Neural cell (in vitro differentiated cells): ENCODE results near the gene LARP1. TPM values are rescaled to one million over a fixed set of nuclear protein-coding genes. Genes with fewer than 3 reads are reported as not detected.

Experiments used
- H2AFZ ChIP-seq: fragments of 200-600, 300-800 bp; sonication (generic), shearing (Covaris generic); 2 replicates; pipeline ENCODE4 v1.6.0; 2014; ENCODE audit warnings: low read depth, mild to moderate bottlenecking, antibody characterized with exemption, low read length, moderate library complexity
- H3F3A ChIP-seq: fragments of 200-600 bp; shearing (Covaris generic); 2 replicates; pipeline ENCODE4 v1.6.1; 2016; ENCODE audit warnings: mild to moderate bottlenecking, moderate library complexity, mixed read lengths, antibody characterized with exemption, low read length; ENCODE audit not compliant: insufficient read depth, poor library complexity, severe bottlenecking
- H3K27ac ChIP-seq: fragments of 200-600, 300-800 bp; sonication (generic), shearing (Covaris generic); 2 replicates; pipeline ENCODE4 v1.5.1; 2014; ENCODE audit warnings: mild to moderate bottlenecking, low read length, moderate library complexity
- H3K27me3 ChIP-seq: fragments of 300-800, 200-600 bp; sonication (generic), shearing (Covaris generic); 2 replicates; pipeline ENCODE4 v1.6.0; 2014; ENCODE audit warnings: mild to moderate bottlenecking, low read depth, low read length, moderate library complexity; ENCODE audit not compliant: insufficient read depth
- H3K36me3 ChIP-seq: fragments of 300-800, 200-600 bp; sonication (generic), shearing (Covaris generic); 2 replicates; pipeline ENCODE4 v1.5.1; 2014; ENCODE audit warnings: mild to moderate bottlenecking, antibody characterized with exemption, low read length, moderate library complexity; ENCODE audit not compliant: insufficient read depth
- H3K4me2 ChIP-seq: fragments of 300-800, 200-600 bp; sonication (generic), shearing (Covaris generic); 2 replicates; pipeline ENCODE4 v1.6.0; 2014; ENCODE audit warnings: mild to moderate bottlenecking, low read length
- H3K4me3 ChIP-seq: fragments of 300-800, 200-600 bp; sonication (generic), shearing (Covaris generic); 2 replicates; pipeline ENCODE4 v1.5.1; 2014; ENCODE audit warnings: mild to moderate bottlenecking, low read length, moderate library complexity
- H3K79me2 ChIP-seq: fragments of 200-600 bp; shearing (Covaris generic); replicated peaks from 2 replicates; pipeline ENCODE4 v1.6.0; 2014; ENCODE audit warnings: mild to moderate bottlenecking, low read length, moderate library complexity; ENCODE audit not compliant: insufficient read depth
- H3K9ac ChIP-seq: fragments of 300-800, 200-600 bp; sonication (generic), shearing (Covaris generic); 2 replicates; pipeline ENCODE4 v1.6.1; 2016; ENCODE audit warnings: mild to moderate bottlenecking, low read length, mixed read lengths
- H3K9me2 ChIP-seq: fragments of 200-600 bp; shearing (Covaris generic); 2 replicates; pipeline ENCODE4 v1.6.1; 2016; ENCODE audit warnings: mild to moderate bottlenecking, low read length, mixed read lengths; ENCODE audit not compliant: insufficient read depth
- H3K9me3 ChIP-seq: fragments of 200-600, 300-800 bp; sonication (generic), shearing (Covaris generic); 2 replicates; pipeline ENCODE4 v1.6.1; 2016; ENCODE audit warnings: mild to moderate bottlenecking, mixed run types, low read length, moderate library complexity, mixed read lengths
- H4K20me1 ChIP-seq: fragments of 200-600 bp; shearing (Covaris generic); 2 replicates; pipeline ENCODE4 v1.6.1; 2016; ENCODE audit warnings: mild to moderate bottlenecking, mixed run types; ENCODE audit not compliant: insufficient read depth
- EP300 ChIP-seq: fragments of 450-650 bp; conservative IDR thresholded peaks from 2 replicates; pipeline ENCODE4 v1.6.1; 2014; ENCODE audit warnings: antibody characterized with exemption, mild to moderate bottlenecking, moderate library complexity; ENCODE audit not compliant: poor library complexity, severe bottlenecking
- EZH2 ChIP-seq: fragments of 200-600, 300-800 bp; shearing (Covaris generic), sonication (generic); IDR thresholded peaks from 2 replicates; pipeline ENCODE4 v1.6.1; 2014; ENCODE audit warnings: antibody characterized with exemption, low read length, borderline replicate concordance, mild to moderate bottlenecking; ENCODE audit not compliant: insufficient read depth, poor library complexity, severe bottlenecking
- MXI1 ChIP-seq: fragments of 450-650 bp; conservative IDR thresholded peaks from 2 replicates; pipeline ENCODE4 v1.6.1; 2014; ENCODE audit warnings: antibody characterized with exemption, mild to moderate bottlenecking; ENCODE audit not compliant: poor library complexity, severe bottlenecking
- POLR2AphosphoS5 ChIP-seq: IDR thresholded peaks from 2 replicates; pipeline ENCODE4 v1.6.1; 2012
- RAD21 ChIP-seq: fragments of 450-650 bp; conservative IDR thresholded peaks from 2 replicates; pipeline ENCODE4 v1.6.1; 2014; ENCODE audit warnings: antibody characterized with exemption, mild to moderate bottlenecking, moderate library complexity
- SMC3 ChIP-seq: fragments of 450-650 bp; conservative IDR thresholded peaks from 2 replicates; pipeline ENCODE4 v1.6.1; 2014; ENCODE audit warnings: antibody characterized with exemption, mild to moderate bottlenecking, moderate library complexity; ENCODE audit not compliant: poor library complexity
- TAF1 ChIP-seq: IDR thresholded peaks from 2 replicates; pipeline ENCODE4 v1.6.1; 2012; ENCODE audit warnings: low read depth
- polyA plus RNA-seq: library from polyadenylated mRNA; depleted of rRNA; stranded (reverse); fragments of >200 nt; gene quantifications from 2 replicates; pipeline ENCODE4 v1.2.3, GENCODE V29; 2014
- TF ChIP-seq, protein P1 (sequence below): fragments of 450-650 bp; IDR thresholded peaks from 2 replicates; pipeline ENCODE4 v1.5.1; 2014; ENCODE audit warnings: antibody characterized with exemption, mild to moderate bottlenecking, moderate library complexity; ENCODE audit not compliant: poor library complexity, severe bottlenecking
- TF ChIP-seq, protein P2 (sequence below): IDR thresholded peaks from 2 replicates; pipeline ENCODE4 v1.6.1; 2012; ENCODE audit warnings: borderline replicate concordance

The LARP1 gene
- polyA plus RNA-seq, 1 donor from 2014 or later = 36.1 TPM

DNA sequence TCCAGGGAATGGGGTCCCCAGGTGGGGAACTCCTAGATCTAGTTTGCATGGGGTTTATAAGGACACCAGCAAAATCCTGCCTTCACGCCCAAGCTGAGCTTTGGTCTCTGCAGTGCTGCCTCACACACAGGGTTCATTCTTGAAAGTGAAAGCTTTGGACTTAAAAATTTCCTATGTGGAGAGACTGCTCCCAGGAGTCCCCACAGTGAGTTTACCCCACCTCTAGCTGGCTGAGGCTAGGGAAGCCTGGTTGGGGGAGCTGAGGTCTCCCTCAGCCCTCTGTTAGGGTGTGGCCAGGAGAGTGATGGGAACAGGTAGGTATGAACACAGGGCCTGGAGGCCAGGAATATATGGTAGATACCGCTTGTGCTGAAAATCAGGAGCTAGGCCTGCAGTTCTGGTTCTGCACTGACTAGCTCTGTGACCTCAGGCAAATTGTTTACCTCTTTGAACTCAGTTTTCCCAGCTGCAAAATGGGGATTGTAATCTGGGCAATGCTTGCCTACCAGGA, 41.5 kb upstream of the LARP1 start:
- no peak overlapping the region for H3K4me3 ChIP-seq
- H3F3A ChIP-seq = no peaks in the 10 kb centered on the region
- no peaks in the 10 kb centered on the region for H4K20me1 ChIP-seq
- H3K36me3 ChIP-seq = no peaks in the 10 kb centered on the region
- no peaks in the 10 kb centered on the region for H3K27me3 ChIP-seq
- TF ChIP-seq TAF1 (no peak), POLR2AphosphoS5 (no peak), EZH2 (no peak), EP300 (no peak), MXI1 (no peak), SMC3 (no peak), RAD21 (no peak)
- TF ChIP-seq, protein P1, sequence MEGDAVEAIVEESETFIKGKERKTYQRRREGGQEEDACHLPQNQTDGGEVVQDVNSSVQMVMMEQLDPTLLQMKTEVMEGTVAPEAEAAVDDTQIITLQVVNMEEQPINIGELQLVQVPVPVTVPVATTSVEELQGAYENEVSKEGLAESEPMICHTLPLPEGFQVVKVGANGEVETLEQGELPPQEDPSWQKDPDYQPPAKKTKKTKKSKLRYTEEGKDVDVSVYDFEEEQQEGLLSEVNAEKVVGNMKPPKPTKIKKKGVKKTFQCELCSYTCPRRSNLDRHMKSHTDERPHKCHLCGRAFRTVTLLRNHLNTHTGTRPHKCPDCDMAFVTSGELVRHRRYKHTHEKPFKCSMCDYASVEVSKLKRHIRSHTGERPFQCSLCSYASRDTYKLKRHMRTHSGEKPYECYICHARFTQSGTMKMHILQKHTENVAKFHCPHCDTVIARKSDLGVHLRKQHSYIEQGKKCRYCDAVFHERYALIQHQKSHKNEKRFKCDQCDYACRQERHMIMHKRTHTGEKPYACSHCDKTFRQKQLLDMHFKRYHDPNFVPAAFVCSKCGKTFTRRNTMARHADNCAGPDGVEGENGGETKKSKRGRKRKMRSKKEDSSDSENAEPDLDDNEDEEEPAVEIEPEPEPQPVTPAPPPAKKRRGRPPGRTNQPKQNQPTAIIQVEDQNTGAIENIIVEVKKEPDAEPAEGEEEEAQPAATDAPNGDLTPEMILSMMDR = no peak
- TF ChIP-seq, protein P2, sequence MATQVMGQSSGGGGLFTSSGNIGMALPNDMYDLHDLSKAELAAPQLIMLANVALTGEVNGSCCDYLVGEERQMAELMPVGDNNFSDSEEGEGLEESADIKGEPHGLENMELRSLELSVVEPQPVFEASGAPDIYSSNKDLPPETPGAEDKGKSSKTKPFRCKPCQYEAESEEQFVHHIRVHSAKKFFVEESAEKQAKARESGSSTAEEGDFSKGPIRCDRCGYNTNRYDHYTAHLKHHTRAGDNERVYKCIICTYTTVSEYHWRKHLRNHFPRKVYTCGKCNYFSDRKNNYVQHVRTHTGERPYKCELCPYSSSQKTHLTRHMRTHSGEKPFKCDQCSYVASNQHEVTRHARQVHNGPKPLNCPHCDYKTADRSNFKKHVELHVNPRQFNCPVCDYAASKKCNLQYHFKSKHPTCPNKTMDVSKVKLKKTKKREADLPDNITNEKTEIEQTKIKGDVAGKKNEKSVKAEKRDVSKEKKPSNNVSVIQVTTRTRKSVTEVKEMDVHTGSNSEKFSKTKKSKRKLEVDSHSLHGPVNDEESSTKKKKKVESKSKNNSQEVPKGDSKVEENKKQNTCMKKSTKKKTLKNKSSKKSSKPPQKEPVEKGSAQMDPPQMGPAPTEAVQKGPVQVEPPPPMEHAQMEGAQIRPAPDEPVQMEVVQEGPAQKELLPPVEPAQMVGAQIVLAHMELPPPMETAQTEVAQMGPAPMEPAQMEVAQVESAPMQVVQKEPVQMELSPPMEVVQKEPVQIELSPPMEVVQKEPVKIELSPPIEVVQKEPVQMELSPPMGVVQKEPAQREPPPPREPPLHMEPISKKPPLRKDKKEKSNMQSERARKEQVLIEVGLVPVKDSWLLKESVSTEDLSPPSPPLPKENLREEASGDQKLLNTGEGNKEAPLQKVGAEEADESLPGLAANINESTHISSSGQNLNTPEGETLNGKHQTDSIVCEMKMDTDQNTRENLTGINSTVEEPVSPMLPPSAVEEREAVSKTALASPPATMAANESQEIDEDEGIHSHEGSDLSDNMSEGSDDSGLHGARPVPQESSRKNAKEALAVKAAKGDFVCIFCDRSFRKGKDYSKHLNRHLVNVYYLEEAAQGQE = no peak
- H3K9me3 ChIP-seq = no peaks in the 10 kb centered on the region
- H3K79me2 ChIP-seq = no peaks in the 10 kb centered on the region
- no peak overlapping the region for H3K9ac ChIP-seq
- no peak overlapping the region for H3K27ac ChIP-seq
- H3K9me2 ChIP-seq = no peaks in the 10 kb centered on the region
- H3K4me2 ChIP-seq = no peak overlapping the region
- H2AFZ ChIP-seq = no peak overlapping the region

DNA sequence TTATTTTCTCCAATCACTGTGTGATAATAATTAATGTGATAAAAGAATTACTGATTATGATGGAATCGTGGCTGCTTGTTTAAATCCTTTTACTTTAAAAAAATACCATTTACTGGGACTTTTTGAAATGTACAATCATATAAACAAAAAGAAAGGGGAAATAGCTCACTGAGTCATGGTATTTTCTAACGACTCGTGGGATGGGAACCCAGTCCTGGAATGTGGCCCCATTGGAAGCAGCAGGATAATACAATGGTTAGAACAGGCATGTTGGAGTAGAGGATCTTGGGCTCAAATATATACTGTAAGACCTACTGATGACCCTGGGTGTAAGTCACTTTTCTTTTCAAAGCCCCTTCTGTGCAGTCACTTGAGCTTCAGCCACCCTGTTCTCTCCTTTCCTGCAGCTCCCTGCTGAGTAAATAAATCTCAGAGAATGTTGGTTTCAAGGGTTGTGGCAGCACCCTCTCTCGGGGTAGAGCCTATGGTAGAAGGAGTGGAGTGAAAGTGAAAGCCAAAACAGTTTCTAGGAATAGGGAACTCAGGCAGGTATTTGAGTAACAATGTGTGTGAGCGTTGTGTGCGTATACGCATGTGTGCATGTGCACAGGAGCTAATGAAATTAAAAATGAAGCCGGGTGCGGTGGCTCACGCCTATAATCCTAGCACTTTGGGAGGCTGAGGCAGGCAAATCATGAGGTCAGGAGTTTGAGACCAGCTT, 40.8 kb upstream of the LARP1 start:
- Histone ChIP-seq H3K27ac (no peak overlapping the region), H3K36me3 (no peaks in the 10 kb centered on the region)

More for the DNA sequence above, 40.8 kb upstream of the LARP1 start:
- Histone ChIP-seq H3K9me3 (no peaks in the 10 kb centered on the region), H3K9ac (no peak overlapping the region), H3F3A (no peaks in the 10 kb centered on the region), H2AFZ (no peak overlapping the region), H3K79me2 (no peaks in the 10 kb centered on the region), H3K4me2 (no peak overlapping the region), H3K4me3 (no peak overlapping the region), H4K20me1 (no peaks in the 10 kb centered on the region), H3K9me2 (no peaks in the 10 kb centered on the region), H3K27me3 (no peaks in the 10 kb centered on the region)
- TF ChIP-seq EP300 (no peak), EZH2 (no peak), TAF1 (no peak), RAD21 (no peak), MXI1 (no peak), POLR2AphosphoS5 (no peak), SMC3 (no peak)
- TF ChIP-seq, protein P2 = no peak
- TF ChIP-seq, protein P1 = no peak
